ENCODE results near the gene GOPC.

GRCh38 chr6:117521791-117522502, 80.4 kb downstream of the GOPC start:
- TF ChIP-seq CTCF (IDR thresholded peaks at IDR 0.05) (no peak), POLR2A (IDR thresholded peaks at IDR 0.05) (no peak)
